ENCODE results near the gene COL6A3. TPM values are rescaled to one million over a fixed set of nuclear protein-coding genes. Genes with fewer than 3 reads are reported as not detected.

The COL6A3 gene
- polyA plus RNA-seq, 1 donor (not counting 4 experiments of a cell fraction or from before 2014, with no cell fraction given), result not detected

DNA sequence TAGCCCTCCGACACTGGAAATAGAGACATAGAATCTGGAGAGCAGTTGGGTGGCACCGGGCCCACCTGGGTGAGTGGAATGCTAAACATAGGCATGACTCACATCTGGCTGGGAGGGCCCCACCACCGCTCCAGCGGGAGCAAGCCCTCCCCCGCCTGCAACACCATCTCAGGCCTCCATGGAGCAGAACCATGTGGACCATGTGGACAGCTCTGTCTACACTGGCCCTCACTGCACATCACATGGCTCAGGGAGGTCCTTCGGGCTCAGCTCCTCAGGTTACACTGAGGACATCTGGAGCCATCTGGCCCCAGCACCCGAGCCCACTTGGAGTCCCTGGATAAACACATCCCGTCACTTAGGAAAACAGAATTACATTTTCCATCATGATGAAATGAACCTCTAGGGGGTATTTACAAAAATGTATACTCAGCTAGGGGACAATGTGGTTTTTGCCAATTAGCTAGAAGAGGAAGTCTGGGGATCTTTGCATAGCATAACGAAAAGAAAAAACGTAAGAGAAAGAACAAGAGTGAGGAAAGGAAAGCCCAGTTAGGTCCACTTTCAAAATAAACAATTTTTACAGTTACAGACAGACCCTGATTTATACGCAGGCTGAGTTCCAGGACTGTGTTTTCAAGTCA, 42.4 kb upstream of the COL6A3 start:
- no peaks in the 10 kb centered on the region for H4K20me1 ChIP-seq (ENCODE audit: control insufficient read depth, extremely low read depth, insufficient read depth, low read length)
- no peak overlapping the region for H3K4me2 ChIP-seq (ENCODE audit: control insufficient read depth, extremely low read depth, insufficient read depth, low read depth, low read length)
- H3K4me1 ChIP-seq (ENCODE audit: control insufficient read depth, extremely low read depth, insufficient read depth, low read length), result peaks cover 15% of the 10 kb centered on the region
- H3K27me3 ChIP-seq (ENCODE audit: control insufficient read depth, extremely low read depth, insufficient read depth, low read length), result peaks cover 6% of the 10 kb centered on the region
- no peaks in the 10 kb centered on the region for H3K79me2 ChIP-seq (ENCODE audit: control insufficient read depth, insufficient read depth, low read length)
- TF ChIP-seq EZH2 (IDR thresholded peaks at IDR 0.05; ENCODE audit: low read length), result no peak
- TF ChIP-seq, protein P1, sequence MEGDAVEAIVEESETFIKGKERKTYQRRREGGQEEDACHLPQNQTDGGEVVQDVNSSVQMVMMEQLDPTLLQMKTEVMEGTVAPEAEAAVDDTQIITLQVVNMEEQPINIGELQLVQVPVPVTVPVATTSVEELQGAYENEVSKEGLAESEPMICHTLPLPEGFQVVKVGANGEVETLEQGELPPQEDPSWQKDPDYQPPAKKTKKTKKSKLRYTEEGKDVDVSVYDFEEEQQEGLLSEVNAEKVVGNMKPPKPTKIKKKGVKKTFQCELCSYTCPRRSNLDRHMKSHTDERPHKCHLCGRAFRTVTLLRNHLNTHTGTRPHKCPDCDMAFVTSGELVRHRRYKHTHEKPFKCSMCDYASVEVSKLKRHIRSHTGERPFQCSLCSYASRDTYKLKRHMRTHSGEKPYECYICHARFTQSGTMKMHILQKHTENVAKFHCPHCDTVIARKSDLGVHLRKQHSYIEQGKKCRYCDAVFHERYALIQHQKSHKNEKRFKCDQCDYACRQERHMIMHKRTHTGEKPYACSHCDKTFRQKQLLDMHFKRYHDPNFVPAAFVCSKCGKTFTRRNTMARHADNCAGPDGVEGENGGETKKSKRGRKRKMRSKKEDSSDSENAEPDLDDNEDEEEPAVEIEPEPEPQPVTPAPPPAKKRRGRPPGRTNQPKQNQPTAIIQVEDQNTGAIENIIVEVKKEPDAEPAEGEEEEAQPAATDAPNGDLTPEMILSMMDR (optimal IDR thresholded peaks at IDR 0.05 in 1 of 3, IDR thresholded peaks at IDR 0.05 in 1 of 3, conservative IDR thresholded peaks at IDR 0.05 in 1 of 3; ENCODE audit: extremely low read depth in 1 of 3, insufficient read depth in 2 of 3, low read length in 3 of 3), result no peak
- dilution Hi-C loops (cut with MboI; ENCODE audit: extremely low pct_ligation_motif_present, low sequenced_read_pairs), result no loop called here
- no peak overlapping the region for H3K4me3 ChIP-seq (ENCODE audit: control insufficient read depth in 2 of 3, extremely low read depth in 1 of 3, insufficient read depth in 2 of 3, low read depth in 1 of 3, low read length in 3 of 3)
- H3K27ac ChIP-seq (ENCODE audit: control insufficient read depth, insufficient read depth, low read length), result no peak overlapping the region
- no peak for DNase-seq (ENCODE audit: low read depth, low spot score)
- H3K36me3 ChIP-seq (ENCODE audit: control insufficient read depth in 2 of 2, extremely low read depth in 1 of 2, insufficient read depth in 2 of 2, low read length in 2 of 2), result no peaks in the 10 kb centered on the region
- no peak for FAIRE-seq
- no peak overlapping the region for H2AFZ ChIP-seq (ENCODE audit: control insufficient read depth, low read length)
- no peaks in the 10 kb centered on the region for H3K9me3 ChIP-seq (ENCODE audit: control insufficient read depth, low read depth, low read length)
- H3K9ac ChIP-seq (ENCODE audit: control insufficient read depth, extremely low read depth, insufficient read depth, low read length), result no peak overlapping the region
- no peaks in the 10 kb centered on the region for H3K9me1 ChIP-seq (ENCODE audit: control insufficient read depth, extremely low read depth, insufficient read depth, low read length)

DNA sequence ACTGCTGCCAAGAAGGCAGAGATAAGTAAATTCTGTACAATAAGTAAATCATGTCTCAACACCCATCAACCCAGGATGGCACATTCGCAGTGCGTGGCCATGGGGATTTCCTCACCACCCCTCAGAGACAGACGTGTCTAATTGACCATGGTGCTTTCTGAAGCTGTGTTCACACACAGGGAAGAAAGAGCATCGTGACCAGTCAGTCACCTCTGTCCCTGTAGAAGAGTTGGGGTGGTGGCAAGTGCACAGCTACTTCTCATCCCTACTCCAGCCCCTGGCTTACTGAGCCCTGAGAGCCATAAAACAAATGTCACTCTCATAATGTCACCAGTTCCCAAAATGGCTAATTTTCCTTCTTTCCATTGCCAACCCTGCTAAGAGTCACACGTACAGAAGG, 41.8 kb upstream of the COL6A3 start:
- DNase-seq (ENCODE audit: low read depth, low spot score) (no peak), FAIRE-seq (no peak)
- no peaks in the 10 kb centered on the region for H4K20me1 ChIP-seq (ENCODE audit: control insufficient read depth, extremely low read depth, insufficient read depth, low read length)
- H3K27ac ChIP-seq (ENCODE audit: control insufficient read depth, insufficient read depth, low read length), result no peak overlapping the region
- no peak overlapping the region for H3K9ac ChIP-seq (ENCODE audit: control insufficient read depth, extremely low read depth, insufficient read depth, low read length)
- TF ChIP-seq, protein P1 (optimal IDR thresholded peaks at IDR 0.05 in 1 of 3, IDR thresholded peaks at IDR 0.05 in 1 of 3, conservative IDR thresholded peaks at IDR 0.05 in 1 of 3; ENCODE audit: extremely low read depth in 1 of 3, insufficient read depth in 2 of 3, low read length in 3 of 3), result no peak
- TF ChIP-seq EZH2 (IDR thresholded peaks at IDR 0.05; ENCODE audit: low read length), result no peak
- peaks cover 6% of the 10 kb centered on the region for H3K27me3 ChIP-seq (ENCODE audit: control insufficient read depth, extremely low read depth, insufficient read depth, low read length)
- H3K4me3 ChIP-seq (ENCODE audit: control insufficient read depth in 2 of 3, extremely low read depth in 1 of 3, insufficient read depth in 2 of 3, low read depth in 1 of 3, low read length in 3 of 3), result no peak overlapping the region
- H3K9me3 ChIP-seq (ENCODE audit: control insufficient read depth, low read depth, low read length), result no peaks in the 10 kb centered on the region
- H3K79me2 ChIP-seq (ENCODE audit: control insufficient read depth, insufficient read depth, low read length), result no peaks in the 10 kb centered on the region
- dilution Hi-C loops (cut with MboI; ENCODE audit: extremely low pct_ligation_motif_present, low sequenced_read_pairs), result no loop called here
- H3K9me1 ChIP-seq (ENCODE audit: control insufficient read depth, extremely low read depth, insufficient read depth, low read length), result no peaks in the 10 kb centered on the region
- H3K36me3 ChIP-seq (ENCODE audit: control insufficient read depth in 2 of 2, extremely low read depth in 1 of 2, insufficient read depth in 2 of 2, low read length in 2 of 2), result no peaks in the 10 kb centered on the region
- H2AFZ ChIP-seq (ENCODE audit: control insufficient read depth, low read length), result no peak overlapping the region
- no peak overlapping the region for H3K4me2 ChIP-seq (ENCODE audit: control insufficient read depth, extremely low read depth, insufficient read depth, low read depth, low read length)
- peaks cover 15% of the 10 kb centered on the region for H3K4me1 ChIP-seq (ENCODE audit: control insufficient read depth, extremely low read depth, insufficient read depth, low read length)
